HG02840 (cell line): ENCODE data around the gene CCDC80.

ENCODE experiments used
- ATAC-seq: cut with Tn5 transposase; IDR thresholded peaks from one replicate; pipeline ENCODE4 v1.9.1; 2021; ENCODE audit warnings: mild to moderate bottlenecking, moderate library complexity, moderate number of reproducible peaks; ENCODE audit not compliant: unreplicated experiment, low FRiP score

The CCDC80 gene

DNA sequence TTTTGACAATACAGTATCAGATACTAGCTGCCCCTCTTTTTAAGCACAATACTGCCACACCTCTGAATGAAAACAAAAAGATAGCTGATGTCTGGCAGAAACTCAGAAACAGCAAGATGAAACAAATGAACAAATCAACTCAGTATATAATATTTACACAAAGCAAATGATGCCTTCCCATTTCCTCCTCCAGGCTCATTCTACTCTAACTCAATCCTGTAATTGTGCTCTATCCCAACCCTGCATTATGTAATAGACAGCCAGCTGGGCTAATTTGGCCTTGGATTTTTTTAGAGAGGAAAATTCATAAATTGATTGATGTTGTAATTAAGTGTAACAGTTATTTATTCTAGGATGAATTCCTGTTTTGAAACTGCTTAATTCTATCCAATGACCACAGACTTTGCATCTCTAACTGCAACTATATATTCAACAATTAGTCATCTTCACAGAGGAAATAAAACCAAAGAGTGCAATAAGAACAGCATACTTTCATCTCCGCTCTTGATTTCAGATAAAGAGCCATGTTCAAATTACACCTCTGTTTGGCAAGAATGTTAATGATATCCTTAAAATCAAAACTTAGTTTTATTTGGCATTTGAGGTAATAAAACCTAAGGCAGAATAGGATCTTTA is 85.3 kb downstream of the CCDC80 start:
- no peak for ATAC-seq

DNA sequence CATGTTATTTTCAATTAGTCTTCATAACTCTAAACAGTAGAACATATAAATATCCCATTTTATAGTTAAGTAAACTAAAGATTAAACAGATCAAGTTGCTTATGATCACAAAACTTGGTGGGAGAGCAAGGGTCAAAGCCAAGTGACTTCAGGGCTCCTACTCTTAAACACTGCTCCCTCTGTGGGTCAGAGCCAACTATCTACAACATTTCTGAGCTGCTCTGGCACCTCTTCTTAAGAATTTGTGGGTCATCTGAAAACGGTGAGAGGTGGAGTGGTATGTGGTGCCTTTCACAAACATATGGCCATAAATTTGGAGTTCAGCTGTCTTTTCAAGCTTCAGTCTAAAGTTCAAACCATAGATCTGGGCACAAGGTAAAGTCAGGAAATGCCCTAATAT is 90.1 kb downstream of the CCDC80 start:
- ATAC-seq = no peak
